H1 (cell line): ENCODE measurements around the gene SPEF2. TPM values are rescaled to one million over a fixed set of nuclear protein-coding genes. Genes with fewer than 3 reads are reported as not detected.

ENCODE experiments used
- BACH1 ChIP-seq: IDR thresholded peaks from 2 replicates; pipeline ENCODE4 v1.6.1; 2012; ENCODE audit warnings: low read length, improper control_type of control experiment
- CHD2 ChIP-seq: IDR thresholded peaks from 2 replicates; pipeline ENCODE4 v1.6.1; 2012; ENCODE audit warnings: low read length, improper control_type of control experiment
- POLR2AphosphoS5 ChIP-seq: IDR thresholded peaks from 2 replicates; pipeline ENCODE4 v1.6.1; 2011; ENCODE audit warnings: low read depth, low read length
- TAF1 ChIP-seq: IDR thresholded peaks from 2 replicates; pipeline ENCODE4 v1.6.1; 2011; ENCODE audit warnings: mild to moderate bottlenecking, low read depth, low read length
- polyA plus RNA-seq, 7 experiments: library from polyadenylated mRNA; depleted of rRNA in 3 of 7; stranded (reverse) in 5 of 7; unstranded in 2 of 7; fragments of >200 nt in 5 of 7; fragments of 200-250 nt in 2 of 7; gene quantifications; 1 replicate in 5 of 7; 2 replicates in 1 of 7; 4 replicates in 1 of 7; pipeline versions ENCODE4 v1.2.1 to v1.2.3, GENCODE V29; 2011 to 2013; ENCODE audit warnings: missing spikeins in 2 of 7, mixed read lengths in 2 of 7
- total RNA-seq: library from RNA; stranded (reverse); fragmentation: NEBNext Ultra II Directional; extraction: Animal tissue kit (Norgen Biotek cat#: 25700); gene quantifications from 2 replicates; pipeline ENCODE4 v1.2.1, GENCODE V29; 2021
- TF ChIP-seq, protein P1 (sequence below): IDR thresholded peaks from 2 replicates; pipeline ENCODE4 v1.6.1; 2012; ENCODE audit warnings: inconsistent platforms

The SPEF2 gene
- total and polyA plus RNA-seq, 2 of the 8 experiments (the other 6 are each of a cell fraction or from before 2014, with no cell fraction given): 0.14 to 0.73 TPM

GRCh38 chr5:35735718-35736117 is 118.1 kb downstream of the SPEF2 start (continued):
- TF ChIP-seq, protein P1, sequence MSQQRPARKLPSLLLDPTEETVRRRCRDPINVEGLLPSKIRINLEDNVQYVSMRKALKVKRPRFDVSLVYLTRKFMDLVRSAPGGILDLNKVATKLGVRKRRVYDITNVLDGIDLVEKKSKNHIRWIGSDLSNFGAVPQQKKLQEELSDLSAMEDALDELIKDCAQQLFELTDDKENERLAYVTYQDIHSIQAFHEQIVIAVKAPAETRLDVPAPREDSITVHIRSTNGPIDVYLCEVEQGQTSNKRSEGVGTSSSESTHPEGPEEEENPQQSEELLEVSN: no peak
- TF ChIP-seq BACH1 (no peak), POLR2AphosphoS5 (no peak), CHD2 (no peak), TAF1 (no peak)
